Measurements from ENCODE around the gene CST3.

GRCh38 chr20:23598481-23598880, 39.3 kb downstream of the CST3 start:
- no peak for TF ChIP-seq EZH2 (IDR thresholded peaks at IDR 0.05; ENCODE audit: insufficient read depth, poor library complexity, severe bottlenecking)
- TF ChIP-seq EZH2phosphoT487 (IDR thresholded peaks at IDR 0.05; ENCODE audit: insufficient read depth, low read depth), result no peak

Data from GM23248 (cell line).